A549 (cell line): ENCODE measurements around the gene RRP15. TPM values are rescaled to one million over a fixed set of nuclear protein-coding genes. Genes with fewer than 3 reads are reported as not detected.

Experiments
- ATAC-seq, 2 experiments: fragments of 200-7000 bp in 1 of 2; fragments of >200 bp in 1 of 2; cut with Nextera tagmentation in 1 of 2; cut with Tn5 transposase in 1 of 2; 3 replicates each; pipeline versions ENCODE4 v1.8.0 to v1.9.1; 2018 to 2020; ENCODE audit warnings: mild to moderate bottlenecking in 1 of 2, moderate library complexity in 1 of 2
- CTCF ChIA-PET: fragments of 300-600 bp; sonication (Branson Sonifier 250); formaldehyde crosslinking; extraction: SDS; loops from one replicate; lab custom pipeline; 2021; ENCODE audit warnings: antibody characterized with exemption, inconsistent platforms; lab: Yijun Ruan, JAX
- POLR2A ChIA-PET: fragments of 350-600 bp; formaldehyde crosslinking; extraction: SDS; loops from one replicate; lab custom pipeline; 2021; ENCODE audit warnings: antibody characterized with exemption, inconsistent platforms; lab: Yijun Ruan, JAX
- DNase-seq, 2 experiments: peaks; one replicate each; pipeline versions ENCODE4 v3.0.0 to v3.0.0-alpha.2; 2011 to 2016; ENCODE audit warnings: low read depth in 1 of 2, low spot score in 1 of 2
- FAIRE-seq: peaks from 2 replicates; lab custom pipeline; 2011; peaks lifted over from hg19 to GRCh38; lab: Jason Lieb, UNC
- H3K27ac ChIP-seq, 2 experiments: fragments of >200 bp; sonication (Bioruptor Twin); formaldehyde crosslinking; 3 replicates each; pipeline ENCODE4 v1.5.1; 2016 to 2017
- H3K4me1 ChIP-seq: fragments of >200 bp; sonication (Bioruptor Twin); formaldehyde crosslinking; 3 replicates; pipeline ENCODE4 v1.6.1; 2016
- H3K4me2 ChIP-seq: fragments of >200 bp; sonication (Bioruptor Twin); formaldehyde crosslinking; 3 replicates; pipeline ENCODE4 v1.6.1; 2016
- H3K4me3 ChIP-seq: fragments of >200 bp; sonication (Bioruptor Twin); formaldehyde crosslinking; 3 replicates; pipeline ENCODE4 v1.5.1; 2016
- H3K9me3 ChIP-seq: fragments of >200 bp; sonication (Bioruptor Twin); formaldehyde crosslinking; 3 replicates; pipeline ENCODE4 v1.6.1; 2016
- BCL3 ChIP-seq: fragments of >200 bp; sonication (Bioruptor Twin); formaldehyde crosslinking; IDR thresholded peaks from 3 replicates; pipeline ENCODE4 v1.6.1; 2016
- BHLHE40 ChIP-seq: IDR thresholded peaks from 2 replicates; pipeline ENCODE4 v1.6.1; 2012; ENCODE audit warnings: low read depth, low read length, inconsistent platforms
- CBX8 ChIP-seq: fragments of 200-600 bp; sonication (generic); IDR thresholded peaks from 2 replicates; pipeline ENCODE4 v1.6.1; 2016
- CHD4 ChIP-seq: fragments of 200-600 bp; sonication (generic); IDR thresholded peaks from 2 replicates; pipeline ENCODE4 v1.6.1; 2016; ENCODE audit warnings: antibody characterized with exemption, mild to moderate bottlenecking, borderline replicate concordance
- EP300 ChIP-seq, 2 experiments: fragments of >200 bp; sonication (Bioruptor Twin); formaldehyde crosslinking; IDR thresholded peaks; 2 replicates in 1 of 2; 3 replicates in 1 of 2; pipeline ENCODE4 v1.6.1; 2016 to 2017
- ESRRA ChIP-seq: fragments of 150-350 bp; IDR thresholded peaks from 2 replicates; pipeline ENCODE4 v1.6.1; 2014; ENCODE audit warnings: mild to moderate bottlenecking, low read length, borderline replicate concordance
- GATA3 ChIP-seq: IDR thresholded peaks from 2 replicates; pipeline ENCODE4 v1.6.1; 2012; ENCODE audit warnings: borderline replicate concordance
- HOXA7 ChIP-seq: fragments of 250-450 bp; sonication (Bioruptor Pico); IDR thresholded peaks from 2 replicates; pipeline ENCODE4 v1.5.0; 2020; ENCODE audit warnings: mild to moderate bottlenecking, moderate library complexity
- HOXB13 ChIP-seq: fragments of 250-450 bp; sonication (Bioruptor Pico); IDR thresholded peaks from 2 replicates; pipeline ENCODE4 v1.5.0; 2020; ENCODE audit warnings: low read depth, mild to moderate bottlenecking, moderate library complexity
- JUN ChIP-seq, 2 experiments: fragments of >200 bp; sonication (Bioruptor Twin); formaldehyde crosslinking; IDR thresholded peaks; 2 replicates in 1 of 2; 3 replicates in 1 of 2; pipeline ENCODE4 v1.6.1; 2016 to 2017
- JUNB ChIP-seq: fragments of >200 bp; sonication (Bioruptor Twin); formaldehyde crosslinking; IDR thresholded peaks from 2 replicates; pipeline ENCODE4 v1.6.1; 2016
- KDM1A ChIP-seq: fragments of 200-600 bp; sonication (generic); IDR thresholded peaks from 2 replicates; pipeline ENCODE4 v1.6.1; 2016; ENCODE audit warnings: low read depth, mild to moderate bottlenecking
- MAX ChIP-seq: IDR thresholded peaks from 2 replicates; pipeline ENCODE4 v1.6.1; 2012
- SMC3 ChIP-seq: fragments of >200 bp; sonication (Bioruptor Twin); formaldehyde crosslinking; IDR thresholded peaks from 3 replicates; pipeline ENCODE4 v1.6.1; 2018; ENCODE audit warnings: inconsistent platforms
- SREBF2 ChIP-seq: fragments of 450-650 bp; IDR thresholded peaks from 2 replicates; pipeline ENCODE4 v1.6.1; 2014; ENCODE audit warnings: mild to moderate bottlenecking, moderate library complexity
- TP53 ChIP-seq: fragments of 250-450 bp; sonication (Bioruptor Pico); IDR thresholded peaks from 2 replicates; pipeline ENCODE4 v1.5.0; 2021; ENCODE audit warnings: mild to moderate bottlenecking, moderate library complexity
- WGBS: methylation state at CpG from one replicate; pipeline ENCODE4 v1.1.6; 2017; ENCODE audit errors: missing lambda C conversion rate; 5-methylcytosine and 5-hydroxymethylcytosine counted together
- polyA plus RNA-seq, 4 experiments: library from polyadenylated mRNA; depleted of rRNA in 3 of 4; stranded (reverse); fragments of >200 nt; fragmentation: RNase III in 1 of 4; extraction: RNeasy Plus Mini Kit Qiagen cat#74134 plus additional on column Dnase treatment in 1 of 4; gene quantifications; 2 replicates in 3 of 4; 3 replicates in 1 of 4; pipeline ENCODE4 v1.2.3, GENCODE V29; 2011 to 2017
- TF ChIP-seq, protein P1 (sequence below): IDR thresholded peaks from 2 replicates; pipeline ENCODE4 v1.6.1; 2012
- TF ChIP-seq, protein P2 (sequence below): fragments of 450-650 bp; IDR thresholded peaks from 2 replicates; pipeline ENCODE4 v1.6.1; 2014; ENCODE audit warnings: antibody characterized with exemption
- TF ChIP-seq, protein P3 (sequence below): IDR thresholded peaks from 2 replicates; pipeline ENCODE4 v1.6.1; 2012; ENCODE audit warnings: low read depth, borderline replicate concordance

Gene RRP15
- polyA plus RNA-seq, 2 of the 4 experiments (the other 2 are of a cell fraction): 15.6 to 19.5 TPM

- no peaks in the 10 kb centered on the region for H3K9me3 ChIP-seq
- no peak for TF ChIP-seq SREBF2
- no peak for DNase-seq
- H3K4me1 ChIP-seq: no peaks in the 10 kb centered on the region
- no peak overlapping the region for H3K4me3 ChIP-seq
- H3K27ac ChIP-seq: no peak overlapping the region
- no peak for FAIRE-seq
- ATAC-seq: no peak
- POLR2A ChIA-PET: no interaction called here
- CTCF ChIA-PET: no interaction called here
- 39% methylated on average over 6 of the region's 6 CpGs for WGBS
- no peak overlapping the region for H3K4me2 ChIP-seq
Observed at GRCh38 chr1:218249338-218250140, 35.6 kb upstream of the RRP15 start.

DNA sequence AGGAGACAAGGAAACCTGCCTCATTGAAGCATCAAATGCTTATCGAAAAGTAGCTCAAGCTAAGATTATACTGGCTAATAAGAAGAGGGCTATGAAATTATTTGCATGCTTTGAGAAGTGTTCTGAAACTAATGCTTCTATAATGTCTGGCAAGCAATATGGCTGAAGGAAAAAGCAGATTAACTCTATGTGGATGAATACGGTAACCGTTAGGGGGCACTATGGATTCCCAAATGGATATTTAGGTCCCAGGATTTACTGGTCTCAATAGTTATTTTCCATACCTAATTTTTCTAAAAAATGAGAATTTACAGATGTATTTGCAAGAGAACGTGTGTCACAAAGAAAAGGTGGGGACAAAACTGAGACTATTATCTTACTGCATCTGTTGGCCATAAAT is 34.6 kb upstream of the RRP15 start:
- no peak for DNase-seq
- no peaks in the 10 kb centered on the region for H3K4me1 ChIP-seq
- FAIRE-seq: no peak
- H3K27ac ChIP-seq: no peak overlapping the region
- H3K4me2 ChIP-seq: no peak overlapping the region
- H3K4me3 ChIP-seq: no peak overlapping the region
- ChIA-PET POLR2A (no interaction called here), CTCF (no interaction called here)
- WGBS: 55% methylated on average over 4 of the region's 4 CpGs
- H3K9me3 ChIP-seq: no peaks in the 10 kb centered on the region
- no peak for ATAC-seq
- TF ChIP-seq SMC3: no peak
- TF ChIP-seq EP300 (IDR thresholded peaks at IDR 0.05): no peak
- TF ChIP-seq CHD4: no peak
- TF ChIP-seq JUN (IDR thresholded peaks at IDR 0.05): no peak
- TF ChIP-seq JUNB: no peak
- no peak for TF ChIP-seq BCL3
- TF ChIP-seq BHLHE40: no peak
- TF ChIP-seq, protein P1, sequence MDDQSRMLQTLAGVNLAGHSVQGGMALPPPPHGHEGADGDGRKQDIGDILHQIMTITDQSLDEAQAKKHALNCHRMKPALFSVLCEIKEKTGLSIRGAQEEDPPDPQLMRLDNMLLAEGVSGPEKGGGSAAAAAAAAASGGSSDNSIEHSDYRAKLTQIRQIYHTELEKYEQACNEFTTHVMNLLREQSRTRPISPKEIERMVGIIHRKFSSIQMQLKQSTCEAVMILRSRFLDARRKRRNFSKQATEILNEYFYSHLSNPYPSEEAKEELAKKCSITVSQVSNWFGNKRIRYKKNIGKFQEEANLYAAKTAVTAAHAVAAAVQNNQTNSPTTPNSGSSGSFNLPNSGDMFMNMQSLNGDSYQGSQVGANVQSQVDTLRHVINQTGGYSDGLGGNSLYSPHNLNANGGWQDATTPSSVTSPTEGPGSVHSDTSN: no peak
- TF ChIP-seq KDM1A: no peak
- TF ChIP-seq TP53 (CRISPR knock-in tag): no peak

GRCh38 chr1:218254296-218254946 is 30.7 kb upstream of the RRP15 start:
- FAIRE-seq: no peak
- no peak for TF ChIP-seq GATA3
- TF ChIP-seq, protein P2, sequence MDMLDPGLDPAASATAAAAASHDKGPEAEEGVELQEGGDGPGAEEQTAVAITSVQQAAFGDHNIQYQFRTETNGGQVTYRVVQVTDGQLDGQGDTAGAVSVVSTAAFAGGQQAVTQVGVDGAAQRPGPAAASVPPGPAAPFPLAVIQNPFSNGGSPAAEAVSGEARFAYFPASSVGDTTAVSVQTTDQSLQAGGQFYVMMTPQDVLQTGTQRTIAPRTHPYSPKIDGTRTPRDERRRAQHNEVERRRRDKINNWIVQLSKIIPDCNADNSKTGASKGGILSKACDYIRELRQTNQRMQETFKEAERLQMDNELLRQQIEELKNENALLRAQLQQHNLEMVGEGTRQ: no peak
- TF ChIP-seq, protein P3, sequence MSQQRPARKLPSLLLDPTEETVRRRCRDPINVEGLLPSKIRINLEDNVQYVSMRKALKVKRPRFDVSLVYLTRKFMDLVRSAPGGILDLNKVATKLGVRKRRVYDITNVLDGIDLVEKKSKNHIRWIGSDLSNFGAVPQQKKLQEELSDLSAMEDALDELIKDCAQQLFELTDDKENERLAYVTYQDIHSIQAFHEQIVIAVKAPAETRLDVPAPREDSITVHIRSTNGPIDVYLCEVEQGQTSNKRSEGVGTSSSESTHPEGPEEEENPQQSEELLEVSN: no peak

GRCh38 chr1:218255090-218255489 is 30.0 kb upstream of the RRP15 start:
- ATAC-seq: no peak
- POLR2A ChIA-PET: no interaction called here

More at GRCh38 chr1:218254296-218254946, 30.7 kb upstream of the RRP15 start:
- Histone ChIP-seq H3K27ac (no peak overlapping the region), H3K4me2 (no peak overlapping the region), H3K9me3 (0 out of 3 replicates have a peak, but pooled peaks cover 1% of the 10 kb centered on the region), H3K4me3 (no peak overlapping the region), H3K4me1 (no peaks in the 10 kb centered on the region)
- CTCF ChIA-PET: no interaction called here
- POLR2A ChIA-PET: no interaction called here
- ATAC-seq: no peak; a peak in 1 of 6 replicates
- DNase-seq: no peak
- WGBS: 62% methylated on average over 8 of the region's 8 CpGs

More at GRCh38 chr1:218255090-218255489, 30.0 kb upstream of the RRP15 start:
- WGBS: 84% methylated on average over 2 of the region's 2 CpGs
- Histone ChIP-seq H3K9me3 (0 out of 3 replicates have a peak, but pooled peaks cover 3% of the 10 kb centered on the region), H3K4me3 (no peak overlapping the region), H3K27ac (no peak overlapping the region), H3K4me1 (no peaks in the 10 kb centered on the region), H3K4me2 (no peak overlapping the region)
- FAIRE-seq (no peak), DNase-seq (no peak)
- CTCF ChIA-PET: no interaction called here
- TF ChIP-seq CBX8 (no peak), BHLHE40 (no peak), ESRRA (no peak), MAX (no peak), HOXB13 (CRISPR knock-in tag) (no peak), HOXA7 (CRISPR knock-in tag) (no peak)
